ENCODE data around the gene SCAF8.
A peak's percentile ranks its signal among the peaks of the same experiment; 100 is the strongest.
"Not testable (repeated sequence)": the region's sequence is repeated elsewhere in the genome, so short reads cannot be mapped to it uniquely, and the experiment has no call there.

SCAF8 gene

DNA sequence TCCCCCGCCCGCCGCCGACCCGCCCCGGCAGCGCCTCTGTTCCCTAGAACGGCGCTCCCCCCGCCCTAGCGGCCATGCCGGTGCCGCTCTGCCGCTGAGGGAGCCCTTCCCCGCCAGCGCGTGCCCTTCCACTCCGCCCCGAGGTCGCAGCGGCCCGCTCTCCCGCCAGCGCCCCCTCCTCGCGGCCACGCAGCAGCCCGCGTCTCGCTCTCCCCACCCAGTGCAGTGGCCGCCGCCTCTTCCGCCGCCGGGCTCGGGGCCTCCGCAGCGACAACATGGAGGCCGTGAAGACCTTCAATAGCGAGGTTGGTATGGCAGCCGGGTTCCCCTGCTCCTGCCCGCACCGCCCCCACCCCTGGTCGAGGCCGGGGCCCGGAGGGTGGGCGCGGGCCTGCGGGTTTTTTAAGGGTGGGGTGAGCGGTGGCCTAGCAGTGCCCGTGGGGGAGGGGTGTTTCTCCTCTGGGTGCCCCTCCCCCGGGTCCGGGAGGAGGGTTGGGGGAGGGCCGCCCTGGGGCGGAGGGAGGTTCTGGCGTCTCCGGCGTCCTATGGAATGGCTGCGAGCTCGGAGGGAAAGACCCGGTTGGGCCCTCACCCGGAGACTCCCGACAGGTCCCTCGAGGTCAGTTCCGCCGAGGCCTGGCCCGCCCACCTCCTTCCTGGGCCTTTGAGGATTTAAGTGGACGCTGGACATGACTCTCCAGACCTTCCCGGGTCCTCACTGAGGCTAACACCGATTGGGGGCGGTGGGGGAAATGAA, 588 bp downstream of the SCAF8 start:
- peak; percentile 97 for DNase-seq (ENCODE audit: low spot score)

- no peak for DNase-seq (ENCODE audit: low spot score)
Observed at GRCh38 chr6:154736618-154737259, 3.5 kb downstream of the SCAF8 start.

DNA sequence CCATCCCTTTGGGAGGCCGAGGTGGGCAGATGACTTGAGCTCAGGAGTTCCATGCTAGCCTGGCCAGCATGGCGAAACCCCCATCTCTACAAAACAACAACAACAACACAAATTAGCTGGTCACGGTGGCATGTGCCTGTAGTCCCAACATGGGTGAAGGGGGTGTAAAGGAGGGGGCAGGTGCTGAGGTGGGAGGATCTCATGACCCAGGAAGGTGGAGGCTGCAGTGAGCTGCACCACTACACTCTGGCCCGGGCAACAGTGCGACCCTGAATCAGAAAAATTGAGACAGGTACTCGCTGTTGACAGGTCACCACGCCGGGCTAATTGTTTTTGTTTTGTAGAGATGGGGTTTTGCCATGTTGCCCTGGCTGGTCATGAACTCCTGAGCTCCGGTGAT, 4.2 kb downstream of the SCAF8 start:
- DNase-seq (ENCODE audit: low spot score) = no peak

DNA sequence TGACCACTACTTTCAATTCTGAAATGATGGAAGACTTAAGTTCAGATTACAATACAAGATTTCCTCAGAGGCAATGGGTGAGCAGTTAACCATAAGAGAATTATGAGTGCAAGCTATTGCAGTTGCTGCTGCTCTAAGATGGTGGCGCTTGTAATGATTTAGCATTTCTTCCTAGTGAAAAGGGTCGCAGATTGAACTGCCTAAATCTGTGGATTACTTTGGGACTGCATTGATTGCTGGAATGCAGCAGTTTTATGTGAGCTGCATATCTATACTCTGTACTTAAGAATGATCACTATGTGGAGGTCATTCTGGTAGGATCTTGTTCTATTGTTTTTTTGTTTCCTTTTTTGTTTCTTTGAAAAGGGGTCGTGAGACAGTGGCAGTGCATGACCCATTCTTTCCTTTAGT, 5.3 kb downstream of the SCAF8 start:
- DNase-seq (ENCODE audit: low spot score) = no peak

GRCh38 chr6:154740658-154741057, 7.4 kb downstream of the SCAF8 start:
- DNase-seq (ENCODE audit: low spot score) = no peak

DNA sequence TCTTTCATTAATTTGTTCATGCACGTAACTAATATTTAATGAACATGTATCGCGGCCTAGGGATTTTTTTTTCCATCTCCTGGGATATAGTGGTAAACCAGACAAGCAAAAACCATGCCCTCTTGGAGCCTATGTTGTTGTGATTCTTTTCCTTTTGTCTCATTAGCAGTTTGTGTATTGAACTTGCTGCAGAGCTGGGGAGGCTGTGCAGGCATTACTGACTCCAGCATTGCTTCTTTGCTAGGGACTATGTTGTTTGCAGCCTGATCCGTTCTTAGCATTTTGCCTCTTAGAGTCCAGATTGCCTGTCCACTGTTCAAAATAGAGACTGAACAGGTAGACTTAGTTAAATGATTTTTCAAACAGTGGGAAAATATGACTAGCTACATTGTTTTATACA, 9.7 kb downstream of the SCAF8 start:
- no peak for DNase-seq (ENCODE audit: low spot score)

- not testable (repeated sequence) for DNase-seq (ENCODE audit: low spot score)
Observed at GRCh38 chr6:154744029-154744745, 11.0 kb downstream of the SCAF8 start.

GRCh38 chr6:154745243-154745642, 12.0 kb downstream of the SCAF8 start:
- no peak for DNase-seq (ENCODE audit: low spot score)

DNA sequence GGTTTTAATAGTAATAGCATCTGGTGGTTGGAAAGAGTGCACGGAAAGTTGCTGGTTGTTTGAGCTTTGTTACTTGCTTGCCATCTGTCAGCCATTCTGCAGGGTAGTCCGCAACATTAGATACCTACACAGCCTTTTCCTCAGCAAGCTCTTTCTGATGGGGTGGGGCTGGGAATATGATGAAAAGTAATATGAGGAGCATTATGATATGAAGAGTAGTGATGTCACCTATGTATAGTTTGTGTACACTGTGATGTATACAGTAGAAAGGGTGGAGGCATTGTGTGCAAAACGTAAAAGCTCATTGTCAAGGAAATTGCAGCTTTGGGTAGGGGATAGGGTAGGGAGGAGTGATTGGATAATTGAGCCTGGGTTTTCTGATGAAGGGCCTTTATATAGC, 16.1 kb downstream of the SCAF8 start:
- DNase-seq (ENCODE audit: low spot score) = no peak

- no peak for DNase-seq (ENCODE audit: low spot score)
Observed at GRCh38 chr6:154751011-154751800, 18.0 kb downstream of the SCAF8 start.

DNA sequence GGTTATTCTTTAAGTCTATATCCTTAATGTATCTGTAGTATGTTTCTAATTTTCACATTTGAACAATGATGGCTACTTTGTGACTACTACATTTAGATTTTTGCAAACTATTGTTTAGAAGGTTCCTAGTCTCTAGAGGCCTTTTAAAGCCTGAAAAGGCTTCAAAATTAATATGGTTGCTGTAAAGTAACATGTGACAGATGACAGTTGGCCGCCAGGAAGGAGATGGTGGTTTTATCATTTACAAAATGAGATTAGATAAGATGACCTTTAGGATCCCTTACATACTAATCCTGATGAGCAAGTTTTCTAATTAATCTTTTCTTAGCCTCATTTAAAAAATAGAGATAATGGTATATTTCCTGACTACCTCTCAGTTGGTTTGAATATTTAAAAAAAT, 18.8 kb downstream of the SCAF8 start:
- DNase-seq (ENCODE audit: low spot score) = no peak

GRCh38 chr6:154754152-154754551, 20.9 kb downstream of the SCAF8 start:
- no peak for DNase-seq (ENCODE audit: low spot score)

DNA sequence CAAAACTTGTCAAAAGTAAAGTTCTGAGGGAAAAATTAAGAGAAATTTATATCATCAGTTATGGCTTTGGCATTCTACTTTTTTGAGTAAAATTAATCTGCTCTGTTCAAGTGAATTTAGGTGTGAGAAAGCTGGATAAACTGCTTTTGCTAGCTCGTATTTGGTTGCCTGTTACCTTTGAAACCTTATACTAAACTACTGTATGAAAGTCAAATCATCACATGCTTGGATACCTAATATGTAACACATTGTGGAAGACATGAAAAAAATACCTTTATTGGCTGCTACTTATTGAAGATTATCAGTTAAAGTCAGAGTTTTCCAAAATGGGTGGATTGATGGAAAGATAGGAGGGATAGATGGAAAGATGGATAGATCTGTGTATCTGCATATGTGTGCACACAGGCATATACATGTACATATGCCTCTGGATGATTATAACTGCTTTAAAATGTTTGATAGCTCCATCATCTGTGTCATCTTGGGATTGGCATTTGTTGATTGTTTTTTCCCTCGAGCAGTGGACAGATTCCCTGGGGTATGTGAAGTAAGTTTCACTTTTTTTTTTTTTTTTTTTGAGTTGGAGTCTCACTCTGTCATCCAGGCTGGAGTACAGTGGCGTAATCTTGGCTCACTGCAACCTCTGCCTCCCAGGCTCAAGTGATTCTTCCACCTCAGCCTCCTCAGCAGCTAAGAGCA, 24.3 kb downstream of the SCAF8 start:
- no peak for DNase-seq (ENCODE audit: low spot score)

DNA sequence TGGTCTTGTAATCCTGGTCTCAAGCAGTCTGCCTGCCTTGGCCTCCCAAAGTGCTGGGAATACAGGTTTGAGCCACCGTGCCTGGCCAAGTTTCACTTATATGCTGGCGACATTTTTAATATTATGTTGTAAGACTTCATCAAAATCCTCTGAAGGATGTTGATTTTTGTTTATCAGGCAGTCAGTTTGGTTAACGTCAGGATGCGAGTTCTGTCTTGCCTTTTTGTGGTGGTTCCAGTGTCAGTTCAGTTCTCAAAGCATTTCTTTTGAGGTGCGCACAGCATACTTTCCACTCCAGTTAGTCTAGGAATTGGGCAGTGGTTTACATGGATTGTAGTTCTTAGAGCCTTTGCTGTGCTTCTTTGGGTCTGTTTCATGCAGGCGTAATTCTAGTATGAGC, 24.9 kb downstream of the SCAF8 start:
- no peak for DNase-seq (ENCODE audit: low spot score)

- DNase-seq (ENCODE audit: low spot score) = no peak
Observed at GRCh38 chr6:154763650-154764049, 30.4 kb downstream of the SCAF8 start.

- no peak for DNase-seq (ENCODE audit: low spot score)
Observed at GRCh38 chr6:154765273-154765672, 32.1 kb downstream of the SCAF8 start.

- DNase-seq (ENCODE audit: low spot score) = no peak
Observed at GRCh38 chr6:154766288-154766687, 33.1 kb downstream of the SCAF8 start.

- DNase-seq (ENCODE audit: low spot score) = no peak
Observed at GRCh38 chr6:154767003-154767723, 33.9 kb downstream of the SCAF8 start.

- DNase-seq (ENCODE audit: low spot score) = no peak
Observed at GRCh38 chr6:154768280-154768679, 35.1 kb downstream of the SCAF8 start.

DNA sequence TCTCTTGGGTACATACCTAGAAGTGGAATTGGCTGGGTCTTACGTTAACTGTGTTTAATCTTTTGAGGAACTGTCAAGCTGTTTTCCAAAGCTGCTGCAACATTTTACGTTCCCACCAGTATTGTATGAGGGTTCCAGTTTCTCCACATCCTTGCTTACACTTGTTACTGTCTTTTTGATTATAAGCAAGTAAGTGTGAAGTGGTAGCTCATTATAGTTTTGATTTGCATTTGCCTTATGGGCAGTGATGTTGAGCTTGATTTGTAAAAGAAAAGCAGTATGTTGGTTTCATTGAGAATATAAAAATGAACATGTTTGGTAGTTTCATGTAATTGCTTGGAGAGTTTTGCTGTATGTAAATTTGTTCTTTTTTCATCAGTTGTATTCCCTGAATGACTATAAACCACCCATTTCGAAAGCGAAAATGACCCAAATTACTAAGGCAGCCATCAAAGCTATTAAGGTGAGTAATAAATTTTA, 40.4 kb downstream of the SCAF8 start:
- no peak for DNase-seq (ENCODE audit: low spot score)

- not testable (repeated sequence) for DNase-seq (ENCODE audit: low spot score)
Observed at GRCh38 chr6:154779157-154779556, 45.9 kb downstream of the SCAF8 start.

Data from Ammon's horn (tissue), 1 donor.